Tibial nerve (tissue), 3 donors: Measurements from ENCODE around the gene POLR3A.
A peak's percentile ranks its signal among the peaks of the same experiment; 100 is the strongest.

Source experiments
- CTCF ChIP-seq, 5 experiments: fragments of 200-600 bp in 3 of 5; fragments of 450-650 bp in 2 of 5; sonication (generic) in 3 of 5; IDR thresholded peaks; one replicate each; pipeline ENCODE4 v1.5.1; 2016 to 2019; ENCODE audit warnings: antibody characterized with exemption in 5 of 5, mild to moderate bottlenecking in 3 of 5, moderate library complexity in 2 of 5
- POLR2A ChIP-seq, 2 donors: fragments of 450-650 bp; IDR thresholded peaks; one replicate each; pipeline ENCODE4 v1.6.1; 2017; ENCODE audit warnings: antibody characterized with exemption in 2 of 2, mild to moderate bottlenecking in 2 of 2, moderate library complexity in 2 of 2

GRCh38 chr10:78047314-78047891, 18.1 kb upstream of the POLR3A start:
- TF ChIP-seq CTCF (IDR thresholded peaks at IDR 0.05) (peak; percentile 86 to 91 (median 88)), POLR2A (IDR thresholded peaks at IDR 0.05) (no peak)
